Uterine smooth muscle cell (primary cell): Measurements from ENCODE around the gene PRCD. TPM values are rescaled to one million over a fixed set of nuclear protein-coding genes. Genes with fewer than 3 reads are reported as not detected.

ENCODE experiments used
- total RNA-seq: library from RNA; depleted of rRNA; stranded (reverse); fragments of >200 nt; gene quantifications from 2 replicates; pipeline ENCODE4 v1.2.3, GENCODE V29; 2014

The PRCD gene, protein sequence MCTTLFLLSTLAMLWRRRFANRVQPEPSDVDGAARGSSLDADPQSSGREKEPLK
- total RNA-seq = 2.4 and 5.2 TPM in 2 replicates

DNA sequence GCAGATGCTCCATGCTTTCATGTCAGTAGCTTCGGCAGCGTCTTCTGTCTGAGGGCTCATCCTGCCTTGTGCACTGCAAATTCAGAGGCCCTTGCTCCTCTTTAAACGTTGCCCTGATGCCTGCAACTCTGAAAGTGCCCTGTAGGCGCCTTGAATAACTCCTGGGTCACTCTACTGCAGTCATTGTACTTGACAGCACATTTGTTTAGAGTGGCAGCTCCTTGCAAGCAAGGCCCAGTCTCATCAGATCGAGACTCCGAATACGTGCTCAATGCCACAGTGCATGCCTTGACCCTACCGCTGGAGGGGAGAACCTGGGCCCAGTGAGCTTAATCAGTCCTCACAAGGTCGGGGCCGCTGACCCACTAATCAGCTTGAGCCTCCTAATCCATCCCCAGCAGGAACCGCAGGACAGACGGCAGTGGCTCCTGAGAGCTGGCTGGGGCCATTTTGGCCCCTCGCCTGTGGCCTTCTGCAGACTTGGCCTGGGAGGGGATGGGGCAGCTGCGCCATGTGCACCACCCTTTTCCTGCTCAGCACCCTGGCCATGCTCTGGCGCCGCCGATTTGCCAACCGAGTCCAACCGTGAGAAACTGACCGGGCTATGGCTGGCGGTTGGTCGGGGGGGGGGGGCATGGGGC lies at the start of gene PRCD:
TSS of gene PRCD (plus strand) at position 414 of the 641 bp plus-strand sequence. CDS start at position 512, 98 bp downstream.

DNA sequence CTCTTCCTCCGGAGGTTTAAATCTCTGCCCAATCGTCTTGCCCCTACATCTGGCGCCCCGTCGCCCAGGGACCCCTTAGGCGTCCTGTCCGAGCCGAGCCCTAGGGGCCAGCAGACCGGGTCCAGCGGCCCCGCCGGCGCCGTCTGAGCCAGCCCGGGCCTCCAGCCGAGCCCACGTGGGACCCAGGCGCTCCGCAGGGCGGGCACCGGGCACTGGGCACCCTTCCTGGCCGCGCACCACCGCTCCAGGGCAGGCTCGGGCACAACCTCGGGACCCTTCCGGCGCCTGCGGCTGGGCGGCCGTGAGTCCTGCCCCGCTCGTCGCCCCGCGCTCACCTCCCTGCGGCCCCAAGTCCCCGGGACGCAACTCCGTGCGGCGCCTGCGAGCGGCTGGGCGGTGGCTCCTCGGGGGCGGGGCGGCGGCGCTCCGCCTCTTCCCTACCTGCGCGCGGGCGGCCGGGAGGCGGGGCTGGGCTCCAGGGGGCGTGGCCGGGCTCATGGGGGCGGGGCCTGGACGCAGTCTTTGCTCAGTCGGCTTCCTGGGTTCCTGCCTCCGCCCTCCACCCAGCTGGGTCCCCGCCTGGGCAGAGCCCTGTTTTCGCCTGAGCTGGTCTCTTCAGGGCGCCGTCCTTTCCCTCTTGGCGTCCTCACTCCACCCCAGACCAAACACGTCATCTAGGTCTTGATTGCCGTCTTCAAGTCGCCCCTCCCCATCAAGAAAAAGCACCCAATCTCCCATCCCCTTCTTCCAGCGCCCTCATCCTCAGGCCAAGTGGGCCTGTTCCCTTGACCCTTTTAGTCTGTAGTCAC lies 38.6 kb upstream of the PRCD start, which contains the start of gene RHBDF2:
TSS of gene RHBDF2 (minus strand) at position 406 of the 809 bp plus-strand sequence. CDS start 19,899 bp downstream, outside the sequence.

DNA sequence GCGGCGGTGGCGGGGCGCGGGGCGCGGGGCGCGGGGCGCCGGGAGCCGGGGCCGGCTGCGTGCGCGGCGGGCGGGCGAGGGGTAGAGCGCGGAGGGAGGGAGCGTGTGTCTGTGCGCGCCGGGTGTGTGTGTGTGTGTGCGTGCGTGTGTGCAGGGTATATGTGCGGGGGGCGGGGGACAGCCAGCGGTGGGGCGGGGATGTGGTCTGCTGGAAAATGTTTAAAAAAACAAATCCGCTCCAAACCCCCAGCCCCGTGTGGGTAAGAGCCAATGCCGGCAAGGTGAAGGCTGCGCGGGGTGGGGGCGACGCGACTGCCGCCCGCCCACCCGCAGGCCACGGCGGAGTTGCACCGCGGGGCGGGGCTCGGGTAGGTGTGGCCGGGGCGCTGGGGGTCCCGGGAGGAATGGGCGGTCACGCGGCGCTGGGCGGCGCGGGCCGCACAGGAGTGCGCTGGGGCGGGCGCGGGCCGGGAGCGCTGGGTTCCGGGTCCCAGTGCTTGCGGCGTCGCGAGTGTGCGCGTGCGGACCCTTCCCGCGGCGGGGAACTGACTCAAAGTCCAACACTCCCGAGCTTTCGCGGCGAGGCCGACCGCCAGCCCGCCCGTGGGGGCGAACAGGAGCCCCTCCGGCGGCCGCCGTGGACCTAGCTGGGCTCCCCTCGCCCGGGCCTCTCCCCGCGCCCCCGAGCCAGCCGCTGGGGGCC lies 2.1 kb upstream of the PRCD start, which contains the start of gene CYGB:
TSS of gene CYGB (minus strand) at position 132 of the 703 bp plus-strand sequence. CDS start 167 bp downstream, outside the sequence.

DNA sequence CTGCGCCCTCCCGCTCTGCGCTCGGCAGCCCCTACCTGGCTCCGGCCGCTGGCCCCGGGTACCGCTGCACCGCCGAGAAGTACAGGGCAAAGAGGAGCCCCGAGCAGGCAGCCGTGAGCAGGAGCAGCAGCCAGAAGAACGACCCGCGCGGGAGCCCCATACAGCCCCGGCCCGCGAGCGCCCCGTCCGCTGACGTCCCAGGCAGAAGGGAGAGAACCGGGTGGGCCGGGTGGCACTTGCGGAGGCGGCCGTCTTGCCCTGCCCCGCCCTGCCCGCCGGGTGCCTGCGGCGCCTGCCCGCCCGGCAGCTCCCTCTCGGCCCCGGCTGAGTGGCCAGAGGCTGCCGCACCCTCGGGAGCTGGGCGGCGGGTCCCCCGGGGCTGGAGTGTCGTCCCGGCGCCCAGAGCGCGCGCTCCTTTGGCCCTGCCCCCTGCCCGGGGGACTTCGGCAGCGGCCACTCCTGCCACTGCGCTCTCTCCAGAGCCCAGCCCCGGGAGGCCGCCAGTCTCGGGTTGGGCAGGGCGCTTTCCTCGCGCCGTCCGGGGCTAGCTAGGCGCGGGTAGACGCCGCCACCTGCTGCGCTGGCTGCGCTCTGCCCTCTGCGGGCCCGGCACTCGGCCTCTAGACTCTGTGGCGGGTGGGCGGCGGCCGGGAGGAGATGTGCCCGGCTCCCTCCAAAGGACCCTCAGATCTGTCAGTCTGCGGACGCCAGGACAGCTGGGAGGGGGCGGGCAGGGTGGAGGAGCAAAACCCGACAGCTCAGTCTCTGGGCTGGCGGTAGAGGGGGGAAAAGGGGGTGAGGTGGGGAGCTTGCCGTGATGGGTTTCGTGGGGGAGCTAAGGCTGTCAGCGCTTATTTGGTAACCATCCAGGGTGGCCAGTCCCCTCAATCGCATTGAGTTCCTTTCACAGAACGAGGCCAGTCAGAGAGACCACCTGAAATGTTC lies 46.1 kb downstream of the PRCD start, which contains the start of gene ST6GALNAC2:
TSS of gene ST6GALNAC2 (minus strand) at position 212 of the 945 bp plus-strand sequence. CDS start at position 160, 52 bp downstream.

Other genes with a start within 250 kb of the PRCD start
- gene QRICH2, start 231.8 kb upstream of the PRCD start, total RNA-seq = 3.0 and 6.2 TPM in 2 replicates
- 36.4 and 38.2 TPM in 2 replicates for gene PRPSAP1, start 186.1 kb upstream of the PRCD start, total RNA-seq
- gene SPHK1, start 155.4 kb upstream of the PRCD start, total RNA-seq = 73.4 and 79.2 TPM in 2 replicates
- 23.1 and 24.7 TPM in 2 replicates for gene UBE2O, start 86.9 kb upstream of the PRCD start, total RNA-seq
- not detected in 2 replicates for gene AANAT, start 72.4 kb upstream of the PRCD start, total RNA-seq
- gene RHBDF2, start 38.6 kb upstream of the PRCD start, total RNA-seq = 4.9 and 5.4 TPM in 2 replicates
- gene CYGB, start 2.3 kb upstream of the PRCD start, total RNA-seq = 9.5 and 18.1 TPM in 2 replicates
- gene ST6GALNAC2, start 45.8 kb downstream of the PRCD start, total RNA-seq = 0.89 and 1.4 TPM in 2 replicates
- not detected in 2 replicates for gene ST6GALNAC1, start 103.7 kb downstream of the PRCD start, total RNA-seq
- 137 and 200 TPM in 2 replicates for gene MXRA7, start 170.9 kb downstream of the PRCD start, total RNA-seq
- gene JMJD6, start 186.6 kb downstream of the PRCD start, total RNA-seq = 21.5 and 22.6 TPM in 2 replicates
- 22.0 and 23.4 TPM in 2 replicates for gene METTL23, start 186.8 kb downstream of the PRCD start, total RNA-seq
- 108 and 187 TPM in 2 replicates for gene SRSF2, start 197.3 kb downstream of the PRCD start, total RNA-seq
- 24.2 and 27.7 TPM in 2 replicates for gene MFSD11, start 198.1 kb downstream of the PRCD start, total RNA-seq